Epithelial cell of proximal tubule (primary cell): ENCODE measurements around the gene AFF1. TPM values are rescaled to one million over a fixed set of nuclear protein-coding genes. Genes with fewer than 3 reads are reported as not detected.

Experiments used
- DNase-seq: peaks from one replicate; pipeline ENCODE4 v3.0.0-alpha.2; 2011; ENCODE audit warnings: low read depth
- H3K4me3 ChIP-seq: 2 replicates; pipeline ENCODE4 v1.5.1; 2011; ENCODE audit warnings: low read depth, mild to moderate bottlenecking, low read length
- total RNA-seq: library from RNA; depleted of rRNA; stranded (reverse); fragments of >200 nt; gene quantifications from 2 replicates; pipeline ENCODE4 v1.2.3, GENCODE V29; 2015
- TF ChIP-seq, protein P1 (sequence below): conservative IDR thresholded peaks from 2 replicates; pipeline ENCODE4 v1.5.1; 2012; ENCODE audit warnings: low read depth, mild to moderate bottlenecking, low read length

Gene AFF1
- total RNA-seq, 1 donor from 2014 or later: 12.5 TPM

DNA sequence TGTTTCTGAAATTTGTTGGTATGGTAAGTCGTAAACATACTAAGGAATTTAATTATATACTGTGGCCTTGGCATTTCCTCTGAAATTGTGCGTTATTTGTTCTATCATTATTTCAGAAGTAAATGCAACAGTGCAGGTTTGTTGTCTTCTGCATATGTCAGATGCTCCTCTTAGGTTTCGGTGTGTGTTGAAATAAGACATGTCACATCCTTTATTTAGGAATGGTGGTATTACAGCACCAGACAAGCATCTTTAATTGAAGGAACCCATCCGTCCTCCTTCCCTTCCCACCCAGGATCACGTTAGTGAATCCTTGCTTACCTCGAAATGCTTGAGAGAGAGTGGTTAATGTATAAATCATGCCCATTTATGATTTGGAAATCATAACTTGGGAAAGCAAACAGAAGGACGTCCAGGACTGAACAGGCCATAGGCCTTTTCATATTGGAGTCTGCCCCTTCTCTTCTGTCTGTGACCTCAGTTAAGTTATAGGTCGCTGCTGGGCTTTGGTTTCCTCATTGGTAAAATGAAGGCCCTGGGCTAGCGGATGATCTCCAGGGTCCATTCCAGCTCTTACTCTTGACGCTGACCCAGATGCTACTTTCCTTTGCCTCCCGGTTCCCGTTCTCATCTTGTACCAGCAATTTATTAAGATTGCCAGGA lies 151.5 kb downstream of the AFF1 start:
- no peak for DNase-seq
- TF ChIP-seq, protein P1, sequence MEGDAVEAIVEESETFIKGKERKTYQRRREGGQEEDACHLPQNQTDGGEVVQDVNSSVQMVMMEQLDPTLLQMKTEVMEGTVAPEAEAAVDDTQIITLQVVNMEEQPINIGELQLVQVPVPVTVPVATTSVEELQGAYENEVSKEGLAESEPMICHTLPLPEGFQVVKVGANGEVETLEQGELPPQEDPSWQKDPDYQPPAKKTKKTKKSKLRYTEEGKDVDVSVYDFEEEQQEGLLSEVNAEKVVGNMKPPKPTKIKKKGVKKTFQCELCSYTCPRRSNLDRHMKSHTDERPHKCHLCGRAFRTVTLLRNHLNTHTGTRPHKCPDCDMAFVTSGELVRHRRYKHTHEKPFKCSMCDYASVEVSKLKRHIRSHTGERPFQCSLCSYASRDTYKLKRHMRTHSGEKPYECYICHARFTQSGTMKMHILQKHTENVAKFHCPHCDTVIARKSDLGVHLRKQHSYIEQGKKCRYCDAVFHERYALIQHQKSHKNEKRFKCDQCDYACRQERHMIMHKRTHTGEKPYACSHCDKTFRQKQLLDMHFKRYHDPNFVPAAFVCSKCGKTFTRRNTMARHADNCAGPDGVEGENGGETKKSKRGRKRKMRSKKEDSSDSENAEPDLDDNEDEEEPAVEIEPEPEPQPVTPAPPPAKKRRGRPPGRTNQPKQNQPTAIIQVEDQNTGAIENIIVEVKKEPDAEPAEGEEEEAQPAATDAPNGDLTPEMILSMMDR: no peak
- H3K4me3 ChIP-seq: no peak overlapping the region

DNA sequence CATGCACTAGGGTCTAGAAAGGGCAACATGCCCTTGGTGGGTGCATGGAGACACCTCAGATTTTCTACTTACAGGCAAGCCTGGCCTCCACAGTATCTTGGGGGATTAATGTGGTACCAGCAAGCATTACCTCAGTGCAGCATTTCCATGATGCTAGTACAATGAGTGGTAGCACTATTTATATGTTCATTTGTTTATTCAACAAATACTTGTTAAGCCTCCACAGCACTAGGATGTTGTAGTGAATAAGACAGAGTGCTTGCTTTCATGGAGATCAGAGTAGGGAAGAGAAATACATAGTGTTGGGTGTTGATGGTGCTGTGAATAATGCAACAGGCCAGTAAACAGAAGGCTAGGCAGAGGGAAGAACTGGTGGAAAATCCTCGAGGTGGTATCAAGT lies 152.2 kb downstream of the AFF1 start:
- no peak overlapping the region for H3K4me3 ChIP-seq
- TF ChIP-seq, protein P1: no peak

DNA sequence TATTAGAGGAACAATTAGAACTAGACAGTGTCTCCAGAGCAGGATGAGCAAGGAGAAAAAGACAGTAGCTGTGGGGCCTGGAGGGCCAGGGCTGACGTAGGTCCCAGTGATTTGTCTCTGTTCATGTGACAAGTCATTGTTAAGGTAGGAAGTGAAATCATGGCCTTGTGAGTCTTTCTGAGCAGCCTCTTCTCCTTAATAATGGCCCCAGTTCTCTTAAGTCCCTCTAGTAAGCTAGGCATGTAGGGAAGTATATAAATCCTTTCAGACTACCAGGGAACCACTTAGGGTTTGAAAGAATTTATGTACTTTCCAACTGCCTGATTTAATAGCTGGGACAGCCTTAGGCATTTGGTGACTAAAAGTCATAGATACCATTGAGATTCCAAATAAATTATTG lies 152.6 kb downstream of the AFF1 start:
- TF ChIP-seq, protein P1: no peak
- H3K4me3 ChIP-seq: no peak overlapping the region
- no peak for DNase-seq

More for the DNA sequence above, 152.2 kb downstream of the AFF1 start:
- DNase-seq: no peak

DNA sequence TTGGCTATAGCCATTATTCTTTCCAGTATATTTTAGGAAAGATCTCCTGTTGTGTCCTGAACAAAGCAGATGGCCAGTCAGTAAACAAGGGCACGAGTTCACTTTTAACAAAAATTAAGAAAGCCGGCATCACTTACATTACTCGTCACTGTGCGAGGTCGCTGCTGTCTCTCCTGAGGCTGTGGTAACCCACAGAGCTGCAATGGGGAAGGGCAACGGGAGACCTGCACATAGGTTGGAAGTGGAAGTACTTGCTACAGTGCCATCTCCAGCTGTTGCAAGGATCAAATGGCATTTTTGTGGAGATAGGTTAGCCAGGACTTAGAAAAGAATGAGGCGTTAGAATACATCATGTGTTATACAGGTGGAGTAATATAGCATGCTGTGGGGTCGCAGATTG lies 153.4 kb downstream of the AFF1 start:
- TF ChIP-seq, protein P1: no peak
- no peak for DNase-seq
- no peak overlapping the region for H3K4me3 ChIP-seq

DNA sequence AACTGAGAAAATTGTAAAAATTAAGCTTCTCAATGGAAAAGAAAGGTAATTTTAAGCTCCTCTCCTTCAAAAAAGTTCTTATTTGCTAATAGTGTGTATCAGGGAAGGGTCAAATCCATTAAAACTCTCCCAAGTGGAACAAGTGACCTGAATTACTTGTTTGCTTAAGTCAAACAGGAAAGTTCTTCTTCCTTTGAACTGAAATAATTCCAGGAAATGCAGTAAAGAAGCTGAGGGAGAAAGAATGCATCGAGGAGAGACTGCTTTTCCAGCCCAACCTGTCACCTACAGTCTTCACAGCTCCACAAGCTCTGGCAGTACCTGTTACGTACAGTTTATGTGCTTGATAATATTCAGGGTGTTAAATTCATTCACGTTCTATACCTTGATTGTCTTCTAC lies 154.6 kb downstream of the AFF1 start:
- TF ChIP-seq, protein P1: no peak
- DNase-seq: no peak
- H3K4me3 ChIP-seq: no peak overlapping the region

DNA sequence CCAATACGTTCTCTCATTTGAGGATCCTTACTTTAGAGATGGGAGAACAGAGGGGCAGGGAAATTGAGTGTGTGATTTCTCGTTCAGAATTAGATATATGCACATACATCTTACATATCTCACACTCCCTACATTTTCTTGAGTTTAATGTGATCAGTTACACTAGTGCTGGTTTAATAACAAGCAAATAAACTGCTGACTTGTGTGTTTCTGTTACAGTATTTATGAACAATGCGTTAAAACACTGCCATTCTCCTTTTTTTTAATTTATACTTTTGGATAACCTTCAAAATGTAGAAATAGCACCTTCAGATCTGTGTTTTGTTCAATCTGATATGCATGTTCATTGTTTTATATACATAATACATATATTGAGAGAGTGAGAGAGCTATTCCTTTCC lies 155.5 kb downstream of the AFF1 start:
- DNase-seq: no peak
- TF ChIP-seq, protein P1: no peak
- H3K4me3 ChIP-seq: no peak overlapping the region

DNA sequence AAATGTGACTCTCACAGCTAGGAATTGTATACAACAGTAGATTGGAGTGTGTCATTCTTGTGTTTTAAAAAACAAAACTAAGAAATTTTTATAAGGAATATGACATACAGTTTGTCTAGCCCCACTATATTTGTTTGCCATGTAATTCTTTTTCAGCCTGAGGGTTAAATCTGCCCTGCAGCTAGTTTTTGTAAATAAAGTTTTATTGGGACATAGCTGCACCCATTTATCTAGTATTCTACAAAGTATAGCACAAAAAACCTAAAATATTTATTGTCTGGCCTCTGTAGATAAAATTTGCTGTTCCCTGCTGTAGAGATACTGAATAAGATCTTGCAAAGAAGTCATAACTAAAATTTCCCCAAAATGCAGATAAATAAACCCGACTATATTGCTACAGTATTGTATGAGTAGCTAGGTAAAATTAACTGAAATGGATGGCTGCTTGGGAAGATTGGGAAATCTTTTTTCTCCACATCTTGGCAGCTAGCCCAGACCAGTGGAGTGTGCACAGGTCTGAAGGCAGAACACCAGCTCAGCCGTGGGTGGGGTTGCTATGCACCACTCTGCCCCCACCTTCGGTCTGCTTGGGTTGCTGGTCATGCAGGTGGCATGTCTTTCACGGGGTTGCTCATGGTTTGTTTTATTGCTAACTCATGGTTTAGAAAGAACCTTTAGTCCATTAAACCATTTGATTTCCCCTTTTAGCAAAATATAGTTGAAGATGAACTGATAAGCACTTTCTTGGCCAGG lies 157.8 kb downstream of the AFF1 start:
- TF ChIP-seq, protein P1: no peak
- DNase-seq: peak; percentile 97
- H3K4me3 ChIP-seq: no peak overlapping the region
